IPS-11a (cell line): ENCODE data around the gene TUBB8.
"Not testable (repeated sequence)": the region's sequence is repeated elsewhere in the genome, so short reads cannot be mapped to it uniquely, and the experiment has no call there.

Experiments used
- H3K4me3 ChIP-seq: one replicate; pipeline ENCODE4 v1.5.1; 2013; ENCODE audit warnings: low read depth, low read length, control low read depth

TUBB8 gene

DNA sequence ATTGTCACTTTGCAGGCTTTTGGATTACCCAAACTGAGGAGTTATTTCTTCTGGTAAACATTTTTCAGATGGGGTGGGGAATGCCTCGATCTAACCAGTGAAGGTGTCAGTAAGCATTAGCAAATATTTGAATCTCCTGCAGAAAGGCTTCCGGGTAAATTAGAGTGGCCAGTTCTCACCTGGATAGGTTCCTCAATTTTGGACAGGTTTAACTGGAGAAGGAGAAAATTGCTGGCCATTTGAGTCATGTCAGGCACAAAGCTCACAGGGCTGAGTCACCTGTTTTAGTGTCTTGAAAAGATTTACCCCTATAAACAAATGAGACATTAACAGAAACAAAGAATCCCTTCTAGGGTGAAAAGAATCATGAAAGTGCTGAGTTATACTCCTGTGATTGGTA, 830 bp upstream of the TUBB8 start:
- H3K4me3 ChIP-seq: not testable (repeated sequence)

GRCh38 chr10:47864-48263, 1.2 kb downstream of the TUBB8 start:
- H3K4me3 ChIP-seq: not testable (repeated sequence)

- H3K4me3 ChIP-seq: not testable (repeated sequence)
Observed at GRCh38 chr10:13315-13635, 35.8 kb downstream of the TUBB8 start.

- not testable (repeated sequence) for H3K4me3 ChIP-seq
Observed at GRCh38 chr10:12444-13314, 36.4 kb downstream of the TUBB8 start.

DNA sequence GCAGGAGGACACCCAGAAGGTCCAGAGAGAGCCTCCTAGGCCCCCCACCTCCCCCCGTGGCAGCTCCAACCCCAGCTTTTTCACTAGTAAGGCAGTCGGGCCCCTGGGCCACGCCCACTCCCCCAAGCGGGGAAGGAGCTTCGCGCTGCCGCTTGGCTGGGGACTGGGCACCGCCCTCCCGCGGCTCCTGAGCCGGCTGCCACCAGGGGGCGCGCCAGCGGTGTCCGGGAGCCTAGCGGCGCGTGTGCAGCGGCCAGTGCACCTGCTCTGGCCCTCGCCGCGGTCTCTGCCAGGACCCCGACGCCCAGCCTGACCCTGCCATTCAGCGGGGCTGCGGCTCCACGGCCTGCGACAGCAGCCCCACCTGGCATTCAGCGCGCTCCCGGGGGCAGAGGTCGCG, 37.8 kb downstream of the TUBB8 start:
- not testable (repeated sequence) for H3K4me3 ChIP-seq

DNA sequence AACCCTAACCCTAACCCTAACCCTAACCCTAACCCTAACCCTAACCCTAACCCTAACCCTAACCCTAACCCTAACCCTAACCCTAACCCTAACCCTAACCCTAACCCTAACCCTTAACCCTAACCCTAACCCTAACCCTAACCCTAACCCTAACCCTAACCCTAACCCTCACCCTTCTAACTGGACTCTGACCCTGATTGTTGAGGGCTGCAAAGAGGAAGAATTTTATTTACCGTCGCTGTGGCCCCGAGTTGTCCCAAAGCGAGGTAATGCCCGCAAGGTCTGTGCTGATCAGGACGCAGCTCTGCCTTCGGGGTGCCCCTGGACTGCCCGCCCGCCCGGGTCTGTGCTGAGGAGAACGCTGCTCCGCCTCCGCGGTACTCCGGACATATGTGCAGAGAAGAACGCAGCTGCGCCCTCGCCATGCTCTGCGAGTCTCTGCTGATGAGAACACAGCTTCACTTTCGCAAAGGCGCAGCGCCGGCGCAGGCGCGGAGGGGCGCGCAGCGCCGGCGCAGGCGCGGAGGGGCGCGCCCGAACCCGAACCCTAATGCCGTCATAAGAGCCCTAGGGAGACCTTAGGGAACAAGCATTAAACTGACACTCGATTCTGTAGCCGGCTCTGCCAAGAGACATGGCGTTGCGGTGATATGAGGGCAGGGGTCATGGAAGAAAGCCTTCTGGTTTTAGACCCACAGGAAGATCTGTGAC, 38.7 kb downstream of the TUBB8 start:
- not testable (repeated sequence) for H3K4me3 ChIP-seq
